DND-41 (cell line): ENCODE measurements around the gene AP3M1.
"Not testable (repeated sequence)": the region's sequence is repeated elsewhere in the genome, so short reads cannot be mapped to it uniquely, and the experiment has no call there.

Source experiments
- ATAC-seq: fragments of 200-7000 bp; cut with Tn5 transposase; 3 replicates; pipeline ENCODE4 v1.9.1; 2021; ENCODE audit warnings: low read depth; ENCODE audit not compliant: insufficient read depth
- DNase-seq: peaks from one replicate; pipeline ENCODE4 v3.0.0-alpha.2; 2020
- H2AFZ ChIP-seq: 2 replicates; pipeline ENCODE4 v1.6.0; 2012; ENCODE audit warnings: low read depth, low read length
- H3K27ac ChIP-seq: 2 replicates; pipeline ENCODE4 v1.5.1; 2012; ENCODE audit warnings: low read length, inconsistent platforms
- H3K27me3 ChIP-seq: fragments of 200-600 bp; sonication (generic); 2 replicates; pipeline ENCODE4 v1.6.0; 2012; ENCODE audit warnings: low read length, mild to moderate bottlenecking, inconsistent platforms; ENCODE audit not compliant: insufficient read depth, poor library complexity
- H3K36me3 ChIP-seq: 2 replicates; pipeline ENCODE4 v1.5.1; 2012; ENCODE audit warnings: low read length, inconsistent platforms; ENCODE audit not compliant: insufficient read depth
- H3K4me1 ChIP-seq: 2 replicates; pipeline ENCODE4 v1.5.1; 2012; ENCODE audit warnings: mild to moderate bottlenecking, low read length; ENCODE audit not compliant: insufficient read depth
- H3K4me2 ChIP-seq: 2 replicates; pipeline ENCODE4 v1.6.0; 2012; ENCODE audit warnings: mild to moderate bottlenecking, moderate library complexity, low read length, inconsistent platforms; ENCODE audit not compliant: insufficient read depth
- H3K4me3 ChIP-seq, 2 experiments: fragments of 200-600 bp in 1 of 2; shearing (Covaris generic) in 1 of 2; 2 replicates each; pipeline ENCODE4 v1.5.1; 2012 to 2016; ENCODE audit warnings: inconsistent platforms in 2 of 2, low read length in 2 of 2, mild to moderate bottlenecking in 2 of 2, low read depth in 1 of 2, moderate library complexity in 1 of 2
- H3K79me2 ChIP-seq: 2 replicates; pipeline ENCODE4 v1.6.0; 2012; ENCODE audit warnings: low read length, inconsistent platforms; ENCODE audit not compliant: insufficient read depth
- H3K9ac ChIP-seq: 2 replicates; pipeline ENCODE4 v1.6.0; 2012; ENCODE audit warnings: low read depth, mild to moderate bottlenecking, inconsistent platforms, low read length, moderate library complexity
- H3K9me3 ChIP-seq: 2 replicates; pipeline ENCODE4 v1.5.1; 2012; ENCODE audit warnings: low read length, moderate library complexity, mild to moderate bottlenecking, inconsistent platforms; ENCODE audit not compliant: insufficient read depth, severe bottlenecking
- H4K20me1 ChIP-seq: 2 replicates; pipeline ENCODE4 v1.6.0; 2012; ENCODE audit warnings: low read length; ENCODE audit not compliant: insufficient read depth
- CTCF ChIP-seq: IDR thresholded peaks from 2 replicates; pipeline ENCODE4 v1.5.1; 2012; ENCODE audit warnings: borderline replicate concordance, low read length, moderate library complexity, mild to moderate bottlenecking; ENCODE audit not compliant: poor library complexity, severe bottlenecking; ENCODE audit errors: extremely low read depth
- EZH2 ChIP-seq: IDR thresholded peaks from 3 replicates; pipeline ENCODE4 v1.6.1; 2012; ENCODE audit warnings: borderline replicate concordance, low read depth, mild to moderate bottlenecking, moderate library complexity, low read length, inconsistent platforms; ENCODE audit not compliant: severe bottlenecking

The AP3M1 gene

GRCh38 chr10:74194545-74194944 lies 43.9 kb upstream of the AP3M1 start:
- peaks cover 12% of the 10 kb centered on the region for H3K4me1 ChIP-seq
- no peak for TF ChIP-seq CTCF
- TF ChIP-seq EZH2: no peak
- no peaks in the 10 kb centered on the region for H3K9me3 ChIP-seq
- H3K27me3 ChIP-seq: no peaks in the 10 kb centered on the region
- H3K9ac ChIP-seq: no peak overlapping the region
- H3K79me2 ChIP-seq: peaks cover 76% of the 10 kb centered on the region
- H2AFZ ChIP-seq: no peak overlapping the region
- H3K4me2 ChIP-seq: no peak overlapping the region
- H4K20me1 ChIP-seq: peaks cover 5% of the 10 kb centered on the region; the same call in 1 of the 2 replicates
- H3K36me3 ChIP-seq: no peaks in the 10 kb centered on the region
- DNase-seq (no peak), ATAC-seq (no peak)
- no peak overlapping the region for H3K4me3 ChIP-seq
- H3K27ac ChIP-seq: no peak overlapping the region

GRCh38 chr10:74190494-74190893 lies 39.9 kb upstream of the AP3M1 start:
- H3K36me3 ChIP-seq: no peaks in the 10 kb centered on the region
- peak; percentile 31; the same call in 2 of the 3 replicates for ATAC-seq
- peaks cover 5% of the 10 kb centered on the region; the same call in 1 of the 2 replicates for H4K20me1 ChIP-seq
- peak overlapping the region; percentile 35; the same call in 1 of the 2 replicates for H3K9ac ChIP-seq
- TF ChIP-seq CTCF (no peak), EZH2 (no peak)
- H3K27ac ChIP-seq: peak overlapping the region; percentile 62
- peak overlapping the region in 1 of 2 experiments; percentile 20; a peak in 1 of 4 replicates for H3K4me3 ChIP-seq
- DNase-seq: no peak
- peak overlapping the region; percentile 57 for H2AFZ ChIP-seq
- no peaks in the 10 kb centered on the region for H3K9me3 ChIP-seq
- H3K4me1 ChIP-seq: peaks cover 18% of the 10 kb centered on the region
- peak overlapping the region; percentile 47 for H3K4me2 ChIP-seq
- H3K27me3 ChIP-seq: no peaks in the 10 kb centered on the region
- H3K79me2 ChIP-seq: peaks cover 90% of the 10 kb centered on the region

GRCh38 chr10:74189999-74190421 lies 39.4 kb upstream of the AP3M1 start:
- H3K4me3 ChIP-seq: peak overlapping the region in 1 of 2 experiments; percentile 20; a peak in 1 of 4 replicates
- ATAC-seq (peak; percentile 95), DNase-seq (peak; percentile 53)
- peaks cover 89% of the 10 kb centered on the region for H3K79me2 ChIP-seq
- no peaks in the 10 kb centered on the region for H3K9me3 ChIP-seq
- peak overlapping the region; percentile 57 for H2AFZ ChIP-seq
- no peaks in the 10 kb centered on the region for H3K27me3 ChIP-seq
- peaks cover 5% of the 10 kb centered on the region; the same call in 1 of the 2 replicates for H4K20me1 ChIP-seq
- H3K27ac ChIP-seq: peak overlapping the region; percentile 62
- TF ChIP-seq CTCF (no peak), EZH2 (no peak)
- H3K4me2 ChIP-seq: peak overlapping the region; percentile 47
- H3K36me3 ChIP-seq: no peaks in the 10 kb centered on the region
- H3K4me1 ChIP-seq: peaks cover 18% of the 10 kb centered on the region
- peak overlapping the region; percentile 35 for H3K9ac ChIP-seq

- not testable (repeated sequence) for H4K20me1 ChIP-seq, DNase-seq, H3K9ac ChIP-seq, H2AFZ ChIP-seq, H3K4me3 ChIP-seq, ATAC-seq, H3K36me3 ChIP-seq, H3K9me3 ChIP-seq, H3K4me2 ChIP-seq, H3K27me3 ChIP-seq, H3K27ac ChIP-seq
- Histone ChIP-seq H3K79me2 (peaks cover 84% of the 10 kb centered on the region), H3K4me1 (peaks cover 18% of the 10 kb centered on the region)
Observed at GRCh38 chr10:74188617-74189016, 38.0 kb upstream of the AP3M1 start.
